Measurements from ENCODE around the gene TRIOBP.
"Not testable (repeated sequence)": the region's sequence is repeated elsewhere in the genome, so short reads cannot be mapped to it uniquely, and the experiment has no call there.

DNA sequence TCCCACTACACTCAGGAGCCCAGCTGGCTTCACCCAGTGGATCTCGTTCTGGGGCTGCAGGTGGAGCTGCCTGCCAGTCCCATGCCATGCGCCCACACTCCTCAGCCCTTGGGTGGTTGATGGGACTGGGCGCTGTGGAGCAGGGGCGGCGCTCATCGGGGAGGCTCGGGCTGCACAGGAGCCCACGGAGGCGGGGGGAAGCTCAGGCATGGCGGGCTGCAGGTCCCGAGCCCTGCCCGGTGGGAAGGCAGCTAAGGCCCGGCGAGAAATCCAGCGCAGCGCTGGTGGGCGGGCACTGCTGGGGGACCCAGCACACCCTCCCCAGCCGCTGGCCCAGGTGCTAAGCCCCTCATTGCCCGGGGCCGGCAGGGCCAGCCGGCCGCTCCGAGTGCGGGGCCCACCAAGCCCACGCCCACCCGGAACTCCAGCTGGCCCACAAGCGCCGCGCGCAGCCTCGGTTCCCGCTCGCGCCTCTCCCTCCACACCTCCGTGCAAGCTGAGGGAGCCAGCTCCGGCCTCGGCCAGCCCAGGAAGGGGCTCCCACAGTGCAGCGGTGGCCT is 21.0 kb downstream of the TRIOBP start:
- not testable (repeated sequence) for TF ChIP-seq CEBPB (IDR thresholded peaks at IDR 0.05; ENCODE audit: low read depth, low read length); POLR2A (IDR thresholded peaks at IDR 0.05; ENCODE audit: low read depth, low read length); SMC3 (IDR thresholded peaks at IDR 0.05; ENCODE audit: low read depth, low read length); RAD21 (IDR thresholded peaks at IDR 0.05; ENCODE audit: low read length); RCOR1 (IDR thresholded peaks at IDR 0.05; ENCODE audit: insufficient replicate concordance, low read length); MAFK (IDR thresholded peaks at IDR 0.05; ENCODE audit: low read depth, low read length); MXI1 (IDR thresholded peaks at IDR 0.05; ENCODE audit: borderline replicate concordance, low read depth, low read length)
- TF ChIP-seq, protein P1, sequence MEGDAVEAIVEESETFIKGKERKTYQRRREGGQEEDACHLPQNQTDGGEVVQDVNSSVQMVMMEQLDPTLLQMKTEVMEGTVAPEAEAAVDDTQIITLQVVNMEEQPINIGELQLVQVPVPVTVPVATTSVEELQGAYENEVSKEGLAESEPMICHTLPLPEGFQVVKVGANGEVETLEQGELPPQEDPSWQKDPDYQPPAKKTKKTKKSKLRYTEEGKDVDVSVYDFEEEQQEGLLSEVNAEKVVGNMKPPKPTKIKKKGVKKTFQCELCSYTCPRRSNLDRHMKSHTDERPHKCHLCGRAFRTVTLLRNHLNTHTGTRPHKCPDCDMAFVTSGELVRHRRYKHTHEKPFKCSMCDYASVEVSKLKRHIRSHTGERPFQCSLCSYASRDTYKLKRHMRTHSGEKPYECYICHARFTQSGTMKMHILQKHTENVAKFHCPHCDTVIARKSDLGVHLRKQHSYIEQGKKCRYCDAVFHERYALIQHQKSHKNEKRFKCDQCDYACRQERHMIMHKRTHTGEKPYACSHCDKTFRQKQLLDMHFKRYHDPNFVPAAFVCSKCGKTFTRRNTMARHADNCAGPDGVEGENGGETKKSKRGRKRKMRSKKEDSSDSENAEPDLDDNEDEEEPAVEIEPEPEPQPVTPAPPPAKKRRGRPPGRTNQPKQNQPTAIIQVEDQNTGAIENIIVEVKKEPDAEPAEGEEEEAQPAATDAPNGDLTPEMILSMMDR (conservative IDR thresholded peaks at IDR 0.05; ENCODE audit: low read depth, low read length), result not testable (repeated sequence)
- TF ChIP-seq, protein P2, sequence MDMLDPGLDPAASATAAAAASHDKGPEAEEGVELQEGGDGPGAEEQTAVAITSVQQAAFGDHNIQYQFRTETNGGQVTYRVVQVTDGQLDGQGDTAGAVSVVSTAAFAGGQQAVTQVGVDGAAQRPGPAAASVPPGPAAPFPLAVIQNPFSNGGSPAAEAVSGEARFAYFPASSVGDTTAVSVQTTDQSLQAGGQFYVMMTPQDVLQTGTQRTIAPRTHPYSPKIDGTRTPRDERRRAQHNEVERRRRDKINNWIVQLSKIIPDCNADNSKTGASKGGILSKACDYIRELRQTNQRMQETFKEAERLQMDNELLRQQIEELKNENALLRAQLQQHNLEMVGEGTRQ (IDR thresholded peaks at IDR 0.05; ENCODE audit: low read depth, low read length), result not testable (repeated sequence)
- TF ChIP-seq, protein P3, sequence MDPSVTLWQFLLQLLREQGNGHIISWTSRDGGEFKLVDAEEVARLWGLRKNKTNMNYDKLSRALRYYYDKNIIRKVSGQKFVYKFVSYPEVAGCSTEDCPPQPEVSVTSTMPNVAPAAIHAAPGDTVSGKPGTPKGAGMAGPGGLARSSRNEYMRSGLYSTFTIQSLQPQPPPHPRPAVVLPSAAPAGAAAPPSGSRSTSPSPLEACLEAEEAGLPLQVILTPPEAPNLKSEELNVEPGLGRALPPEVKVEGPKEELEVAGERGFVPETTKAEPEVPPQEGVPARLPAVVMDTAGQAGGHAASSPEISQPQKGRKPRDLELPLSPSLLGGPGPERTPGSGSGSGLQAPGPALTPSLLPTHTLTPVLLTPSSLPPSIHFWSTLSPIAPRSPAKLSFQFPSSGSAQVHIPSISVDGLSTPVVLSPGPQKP (IDR thresholded peaks at IDR 0.05; ENCODE audit: borderline replicate concordance, low read depth, low read length), result not testable (repeated sequence)

Data from IMR-90 (cell line).